HG03520 (cell line): Measurements from ENCODE around the gene TSPO2.

Source experiments
- ATAC-seq: cut with Tn5 transposase; IDR thresholded peaks from one replicate; pipeline ENCODE4 v1.9.1; 2021; ENCODE audit warnings: mild to moderate bottlenecking, moderate library complexity; ENCODE audit not compliant: unreplicated experiment

TSPO2 gene

DNA sequence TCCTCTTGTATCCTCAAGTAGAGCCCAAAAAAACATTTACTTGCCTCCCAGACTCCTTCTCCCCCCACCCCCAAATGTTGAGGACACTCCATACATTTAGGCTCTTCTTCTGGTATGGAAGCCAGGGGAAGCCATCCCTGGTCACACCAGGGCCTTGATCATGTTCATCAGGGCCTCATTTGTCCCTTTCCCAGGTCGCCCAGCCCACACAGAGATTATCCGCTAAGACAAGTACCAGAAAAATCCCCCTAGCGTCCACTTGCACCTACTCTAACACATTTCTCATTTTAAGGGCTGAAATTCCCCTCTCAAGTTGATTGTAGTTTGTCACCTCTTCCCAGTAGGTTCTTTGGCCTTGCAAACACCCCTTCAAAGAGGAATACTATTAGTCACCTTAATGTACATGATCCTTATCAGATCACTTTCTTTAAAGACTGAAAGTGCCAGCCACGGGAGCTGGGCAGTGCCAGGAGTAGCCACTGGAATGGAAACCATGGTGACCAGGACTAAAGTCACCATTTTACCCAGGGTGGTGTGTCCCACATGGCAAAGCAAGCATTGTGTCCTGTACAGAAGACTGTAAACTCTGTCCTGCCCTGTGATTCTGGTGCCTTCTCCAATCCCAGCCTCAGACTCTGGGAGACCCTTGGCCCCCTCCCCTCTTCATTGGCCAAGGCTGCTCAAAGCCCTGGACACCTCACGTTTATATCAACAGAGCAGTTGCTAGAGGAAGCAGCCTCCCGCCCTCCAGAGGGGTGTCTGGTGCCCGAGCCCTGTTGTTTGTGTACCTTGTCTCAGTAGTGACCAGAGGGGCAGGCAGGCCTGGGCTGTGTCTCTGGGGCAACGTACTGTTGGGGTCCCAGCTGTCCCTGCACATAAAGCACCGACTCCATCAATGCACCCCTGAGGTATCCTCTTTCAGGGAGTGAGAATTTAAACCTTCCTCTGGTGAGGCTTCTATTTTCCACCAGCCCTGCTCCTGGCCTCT lies 5.8 kb downstream of the TSPO2 start:
- ATAC-seq: no peak

GRCh38 chr6:41049521-41049920 lies 7.3 kb downstream of the TSPO2 start:
- ATAC-seq: no peak

GRCh38 chr6:41049955-41050354 lies 7.7 kb downstream of the TSPO2 start:
- ATAC-seq: no peak

DNA sequence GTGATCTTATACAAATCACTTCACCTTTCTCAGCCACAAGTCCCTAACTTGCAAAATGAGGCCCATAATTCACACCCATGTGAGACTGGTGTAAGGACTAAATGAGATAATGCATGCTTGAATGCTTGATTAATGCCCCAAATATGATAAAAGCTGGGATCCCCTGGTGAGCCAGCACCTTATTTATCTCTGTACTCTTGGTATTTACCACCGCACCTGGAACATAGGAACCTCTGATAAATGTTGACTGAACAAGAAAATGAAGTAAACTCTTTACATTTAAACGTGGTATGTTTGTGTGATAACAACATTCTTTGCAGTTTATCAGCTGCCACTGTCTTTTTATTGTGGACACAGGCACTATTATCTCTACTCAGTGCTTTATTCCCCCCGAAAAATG lies 8.3 kb downstream of the TSPO2 start:
- ATAC-seq: no peak

- ATAC-seq: no peak
These were observed 9.6 kb downstream of the TSPO2 start for GRCh38 chr6:41051873-41052272.

DNA sequence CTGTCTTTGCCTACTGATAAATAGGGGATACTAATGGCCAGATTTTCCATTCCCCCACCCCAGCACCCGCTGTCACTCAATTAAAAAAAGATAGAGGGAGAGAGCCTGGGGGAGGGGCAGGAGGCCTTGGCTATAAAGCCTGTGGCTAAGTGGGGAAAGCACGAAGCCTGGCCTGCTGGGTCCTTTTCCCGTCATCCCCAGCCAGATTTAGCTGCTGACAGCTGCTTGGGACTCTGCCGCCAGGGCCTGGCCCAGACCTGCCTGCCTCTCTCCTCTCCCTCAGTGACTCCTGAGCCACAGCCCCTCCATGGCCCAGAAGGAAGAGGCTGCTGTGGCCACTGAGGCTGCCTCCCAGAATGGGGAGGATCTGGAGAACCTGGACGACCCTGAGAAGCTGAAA lies 10.8 kb downstream of the TSPO2 start, which contains the start of gene APOBEC2:
TSS of gene APOBEC2 (plus strand) at position 162 of the 400 bp plus-strand sequence. CDS start at position 308, 146 bp downstream.
- ATAC-seq: no peak

- ATAC-seq: no peak
These were observed 12.2 kb downstream of the TSPO2 start for GRCh38 chr6:41054511-41054910.

DNA sequence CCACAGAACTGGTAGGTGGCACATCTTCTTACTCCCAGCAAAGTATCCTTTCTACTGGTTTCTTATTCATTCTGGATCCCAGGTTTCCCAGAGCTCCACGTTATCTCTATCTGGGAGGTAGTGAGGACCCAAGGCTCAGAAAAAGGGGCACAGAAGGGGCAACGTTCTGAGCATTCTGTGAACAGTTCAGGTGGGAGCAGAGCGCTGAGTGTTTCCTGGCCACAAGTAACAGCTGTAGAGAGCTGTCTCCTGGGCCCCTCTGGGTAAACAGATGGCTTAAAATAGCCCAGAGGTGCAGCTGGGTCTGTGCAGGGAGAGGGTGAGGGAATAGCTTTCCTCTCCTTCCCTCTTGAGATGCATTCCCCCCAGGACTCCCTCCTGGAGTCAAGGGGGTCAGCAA lies 12.9 kb downstream of the TSPO2 start:
- no peak for ATAC-seq

DNA sequence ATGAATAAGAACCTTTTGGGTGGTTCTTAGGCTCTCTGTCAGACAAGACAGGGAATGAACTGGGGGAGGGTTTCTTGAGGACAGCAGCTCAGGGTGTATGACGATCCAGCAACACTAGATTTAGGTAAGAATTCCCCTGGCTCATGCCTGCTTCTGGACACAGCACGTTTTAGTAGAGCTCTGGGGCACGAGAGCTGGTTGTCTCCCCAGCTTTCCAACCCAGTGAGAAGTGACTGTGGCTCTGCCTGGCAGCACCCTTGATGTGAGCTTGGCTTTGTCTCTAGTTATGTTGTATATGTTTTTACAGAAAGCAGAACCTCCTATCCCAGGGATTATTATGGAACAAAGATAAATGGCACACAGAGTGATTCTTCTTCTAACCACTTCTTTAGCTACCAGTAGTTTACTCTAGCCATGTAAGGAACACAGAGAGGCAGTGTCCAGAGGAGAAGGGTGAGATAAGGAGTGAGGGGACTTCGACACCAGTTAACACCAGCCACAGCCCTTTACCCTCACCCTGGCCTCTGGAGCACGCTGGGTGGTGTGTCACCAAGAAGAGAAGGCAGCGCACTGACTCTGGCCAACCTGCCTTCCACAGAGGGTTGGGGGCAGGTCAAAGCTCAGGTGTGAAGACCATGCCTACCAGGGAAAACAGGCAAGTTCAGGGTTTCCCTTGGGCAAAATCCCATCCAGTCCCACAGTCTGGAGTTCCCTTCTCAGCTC lies 14.7 kb downstream of the TSPO2 start:
- no peak for ATAC-seq

- ATAC-seq: no peak
These were observed 16.5 kb downstream of the TSPO2 start for GRCh38 chr6:41058783-41059181.

DNA sequence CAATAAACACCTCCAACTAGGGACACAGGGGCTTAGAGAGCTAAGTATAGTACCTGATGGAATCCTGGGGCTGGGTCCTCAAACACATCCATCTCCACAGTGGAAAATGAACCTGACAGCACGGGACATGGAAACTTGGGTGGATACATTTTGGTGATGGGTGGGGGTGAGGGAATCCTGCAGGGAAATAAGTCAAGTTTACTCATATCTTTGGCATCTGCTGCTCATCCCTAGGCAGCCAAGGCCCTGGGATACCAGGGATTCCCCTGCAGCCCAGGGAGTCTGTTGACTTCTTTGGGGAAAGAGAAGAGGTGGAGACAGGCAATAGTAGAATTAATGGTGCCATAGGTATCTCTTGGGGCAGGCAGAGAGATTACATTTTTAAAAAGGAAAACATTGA lies 17.3 kb downstream of the TSPO2 start:
- ATAC-seq: no peak

- no peak for ATAC-seq
These were observed 19.0 kb downstream of the TSPO2 start for GRCh38 chr6:41061196-41061726.

DNA sequence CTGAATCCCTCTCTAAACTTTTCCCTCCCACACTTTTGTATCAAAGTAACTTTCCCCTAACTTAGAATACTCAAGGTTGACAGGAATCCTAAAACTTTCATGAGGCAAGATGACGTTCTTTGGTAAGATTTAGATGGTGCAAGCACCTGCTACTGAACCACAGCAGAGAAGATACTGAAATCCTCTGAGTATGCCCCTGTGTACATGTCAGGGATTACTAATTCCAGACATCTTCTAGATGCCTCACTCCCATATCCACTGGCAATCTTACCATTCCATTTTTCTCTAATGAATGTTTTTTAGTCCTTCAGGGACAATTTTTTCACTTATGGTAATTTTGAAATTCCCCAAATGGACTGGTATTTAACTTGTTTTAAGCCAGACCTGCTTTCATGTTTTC lies 19.8 kb downstream of the TSPO2 start:
- no peak for ATAC-seq

DNA sequence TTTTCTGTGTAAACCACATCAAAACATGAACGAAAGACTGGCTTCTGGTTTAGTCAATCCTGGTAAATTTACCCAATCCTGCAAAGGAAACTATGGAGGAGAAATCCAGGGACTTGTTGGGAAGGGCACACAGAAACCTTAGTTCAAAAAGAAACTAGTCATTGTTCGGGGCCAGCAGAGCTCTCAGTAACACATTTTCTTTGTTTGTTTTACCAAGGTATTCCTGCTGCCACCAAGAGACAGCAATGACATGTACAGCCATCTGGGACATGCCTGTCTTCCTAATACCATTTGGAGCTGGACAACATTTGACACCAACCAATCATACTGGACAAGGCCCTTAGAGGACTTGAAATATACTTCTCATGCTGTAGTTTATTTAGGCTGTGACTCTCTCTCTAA lies 21.6 kb downstream of the TSPO2 start:
- no peak for ATAC-seq

DNA sequence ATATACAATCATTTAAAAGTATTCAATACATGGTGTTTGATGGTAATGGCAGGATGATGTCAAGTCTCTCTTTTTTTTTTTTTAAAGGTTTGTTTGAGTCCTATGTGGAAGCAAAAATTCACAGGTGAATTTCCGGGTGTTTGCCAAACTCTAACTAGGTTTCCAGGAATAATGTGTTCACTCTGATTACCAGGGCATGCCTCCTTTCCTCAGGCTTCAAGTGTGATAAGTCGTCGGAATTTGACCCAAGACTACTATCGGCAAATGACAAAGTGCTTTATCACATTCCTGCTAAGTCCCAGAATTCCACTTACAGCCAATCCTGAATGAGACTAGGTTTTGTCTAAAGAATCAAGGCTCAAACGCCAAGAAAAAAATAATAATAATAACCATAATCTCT lies 22.6 kb downstream of the TSPO2 start:
- no peak for ATAC-seq

DNA sequence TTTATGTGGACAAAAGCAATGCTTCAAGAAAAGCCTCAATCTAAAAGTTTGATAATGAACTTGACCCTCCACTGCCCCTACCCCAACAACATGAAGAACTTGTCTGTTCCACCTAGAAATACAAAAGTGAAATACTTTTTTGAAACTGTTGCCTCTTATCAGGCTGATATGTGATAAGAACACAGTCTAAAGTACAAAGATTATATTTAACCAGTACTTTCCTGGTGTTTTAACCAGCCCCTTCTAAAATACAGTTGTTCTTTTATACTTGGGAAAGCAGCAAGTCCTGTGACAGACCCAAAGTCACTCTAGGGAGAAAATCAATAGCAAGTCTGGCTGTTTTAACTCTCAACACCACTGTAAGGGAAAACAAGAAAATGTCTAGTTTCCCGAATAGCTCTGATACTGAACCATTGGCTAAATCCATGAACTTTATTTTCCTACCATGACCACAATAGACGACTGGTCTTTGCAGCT lies 23.3 kb downstream of the TSPO2 start:
- no peak for ATAC-seq

DNA sequence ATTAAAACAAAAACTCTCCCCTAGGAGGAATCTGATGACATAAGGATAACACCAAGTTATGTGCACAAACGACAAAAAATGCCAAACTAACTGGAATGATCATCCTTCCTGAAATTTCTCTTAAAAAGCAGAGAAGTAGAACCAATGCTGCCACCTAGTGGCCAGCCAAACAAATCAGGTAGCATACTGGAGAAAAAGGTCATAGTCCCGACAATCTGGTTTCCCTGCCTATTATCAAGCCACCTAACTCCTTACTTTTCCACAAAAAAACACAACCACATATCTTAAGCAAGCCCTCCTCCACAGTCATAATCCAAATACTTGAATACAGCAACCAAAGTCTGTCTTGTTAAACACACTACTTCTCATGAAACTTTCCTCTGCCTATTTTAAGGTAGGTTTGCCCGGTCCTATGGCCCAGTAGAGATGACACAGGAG lies 24.6 kb downstream of the TSPO2 start:
- ATAC-seq: no peak

- peak; percentile 11 for ATAC-seq
These were observed 29.2 kb downstream of the TSPO2 start for GRCh38 chr6:41071501-41071922.

- peak; percentile 56 for ATAC-seq
These were observed 29.9 kb downstream of the TSPO2 start, which contains the start of gene OARD1 for GRCh38 chr6:41071923-41072835. Gene OARD1 (minus strand): TSS chr6:41072356. CDS start chr6:41071634, 722 bp downstream.

DNA sequence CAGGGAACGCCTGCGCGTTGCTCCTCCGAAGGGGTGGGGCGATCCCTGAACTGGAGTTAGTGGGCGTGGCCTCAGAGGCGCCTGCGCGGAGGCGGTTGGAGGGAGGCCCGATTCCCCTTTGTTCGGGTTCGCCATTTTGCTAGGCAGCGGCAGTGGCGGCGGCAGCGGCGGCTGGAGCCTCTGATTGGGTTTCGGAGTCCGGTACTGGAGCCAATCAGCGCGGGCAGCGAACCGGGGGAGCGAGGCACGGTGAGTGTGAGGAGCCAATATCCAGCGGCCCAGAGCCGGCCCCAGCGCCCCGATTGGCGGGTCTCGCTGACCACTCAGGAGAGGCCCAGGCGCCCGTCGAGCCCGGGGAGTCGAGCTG lies 30.6 kb downstream of the TSPO2 start, which contains the start of gene NFYA:
TSS of gene NFYA (plus strand) at position 139 of the 367 bp plus-strand sequence. CDS start 6,116 bp downstream, outside the sequence.
- peak; percentile 51 for ATAC-seq
